Hypothalamus (tissue), 51 donors: ENCODE results near the gene DCAF8.
"Not testable (repeated sequence)": the region's sequence is repeated elsewhere in the genome, so short reads cannot be mapped to it uniquely, and the experiment has no call there.

Experiments
- DNase-seq, 51 donors: peaks; one replicate each; lab custom pipeline; 2025; lab: John Stamatoyannopoulos, UW

The DCAF8 gene

DNA sequence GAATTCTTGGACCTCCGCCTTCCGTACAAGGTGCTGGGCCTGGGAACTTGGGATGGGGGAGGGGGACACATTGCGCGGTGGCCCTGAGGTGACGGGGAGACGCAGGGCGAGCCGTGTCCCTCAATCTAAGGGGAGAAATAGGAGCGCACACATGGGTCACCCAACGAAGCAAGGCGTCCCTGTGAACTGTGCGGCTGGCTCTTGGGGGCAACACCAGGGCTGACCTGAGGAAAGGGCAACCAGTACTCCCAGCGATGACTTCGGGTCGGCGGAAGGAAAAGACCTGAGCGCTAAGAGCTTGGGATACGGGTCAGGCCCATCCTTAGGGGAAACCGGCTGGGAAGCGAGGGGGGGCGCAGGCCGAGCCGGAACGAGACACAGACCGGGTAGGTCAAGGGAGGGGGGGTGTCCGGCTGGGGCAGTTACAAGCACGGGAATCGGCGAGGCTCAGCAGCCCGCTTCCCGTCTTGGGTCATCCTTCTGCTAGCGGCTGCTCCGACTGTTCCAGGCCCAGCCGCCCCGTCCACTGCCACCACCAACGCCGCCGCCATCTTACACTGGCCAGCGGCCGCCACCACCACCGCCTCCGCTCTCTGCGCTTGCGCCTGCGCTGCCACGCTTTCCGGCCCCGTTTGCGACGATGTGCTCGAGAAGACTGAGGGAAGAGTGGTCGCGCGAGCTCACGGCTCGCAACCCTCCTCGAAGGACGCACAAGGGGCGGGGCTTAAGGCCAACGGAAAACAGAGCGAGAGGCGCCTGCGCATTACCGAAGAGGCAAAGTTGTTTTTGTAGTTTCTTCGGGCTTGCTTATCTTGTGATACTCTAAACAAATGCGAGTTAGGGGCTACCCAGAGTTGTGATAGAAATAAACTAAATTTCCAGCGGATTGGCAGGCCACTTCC is at the start of gene DCAF8:
Gene DCAF8 (minus strand): TSS at position 657 of the 902 bp plus-strand sequence. CDS start 18,541 bp downstream, outside the sequence.
- peak; percentile 80 to 99 (median 95) for DNase-seq

- DNase-seq = no peak
Observed at GRCh38 chr1:160309571-160309970, 47.2 kb upstream of the DCAF8 start.

GRCh38 chr1:160309185-160309557 is 46.8 kb upstream of the DCAF8 start:
- DNase-seq = no peak

- no peak for DNase-seq
Observed at GRCh38 chr1:160308451-160309184, 46.3 kb upstream of the DCAF8 start.

- DNase-seq = no peak
Observed at GRCh38 chr1:160307118-160307791, 44.9 kb upstream of the DCAF8 start.

- DNase-seq = no peak
Observed at GRCh38 chr1:160300173-160300572, 37.8 kb upstream of the DCAF8 start.

GRCh38 chr1:160296036-160296435 is 33.7 kb upstream of the DCAF8 start:
- no peak for DNase-seq

DNA sequence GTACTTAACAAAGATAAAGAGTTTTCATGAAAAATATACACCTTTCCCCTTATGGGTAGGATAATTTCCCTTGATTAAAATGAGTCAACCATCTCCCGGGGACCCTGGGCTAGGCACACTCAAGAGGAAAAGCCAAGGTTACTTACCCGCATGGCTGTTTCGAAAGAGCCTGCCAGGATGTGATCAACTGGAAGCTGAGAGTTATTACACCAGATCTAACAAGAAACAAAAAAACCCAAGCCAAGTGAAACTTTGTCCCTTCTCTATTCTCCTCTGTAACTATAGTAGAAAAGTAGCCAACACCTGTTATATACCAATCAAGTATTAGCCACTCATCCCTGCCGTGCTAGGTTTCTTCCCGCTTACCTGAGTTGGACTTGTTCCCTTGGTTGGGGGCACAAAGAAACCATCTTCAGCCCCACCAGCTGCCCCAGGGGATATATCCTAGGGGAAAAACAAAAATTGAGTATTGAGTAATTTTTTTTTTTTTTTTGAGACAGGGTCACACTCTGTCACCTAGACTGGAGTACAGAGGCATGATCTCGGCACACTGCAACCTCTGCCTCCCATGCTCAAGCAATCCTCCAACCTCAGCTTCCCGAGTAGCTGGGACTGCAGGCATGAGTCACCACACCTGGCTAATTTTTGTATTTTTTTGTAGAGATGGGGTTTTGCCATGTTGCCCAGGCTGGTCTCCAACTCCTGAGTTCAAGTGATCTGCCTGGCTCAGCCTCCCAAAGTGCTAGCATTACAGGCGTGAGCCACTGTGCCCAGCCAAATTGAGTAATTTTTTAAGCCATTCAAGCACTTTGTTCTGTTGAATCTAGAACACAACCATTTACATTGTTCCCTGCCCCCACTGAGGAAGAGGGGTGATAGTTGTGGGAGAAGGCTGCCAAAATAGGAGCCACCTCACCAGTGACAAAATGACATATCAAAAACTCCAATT is 30.9 kb upstream of the DCAF8 start:
- no peak for DNase-seq

GRCh38 chr1:160291248-160292220 is 29.2 kb upstream of the DCAF8 start:
- DNase-seq = peak in 39 of 51 donors; percentile 2 to 74 (median 34)

- not testable (repeated sequence) for DNase-seq
Observed at GRCh38 chr1:160287769-160288168, 25.4 kb upstream of the DCAF8 start.

- DNase-seq = no peak
Observed at GRCh38 chr1:160285506-160285905, 23.2 kb upstream of the DCAF8 start.

DNA sequence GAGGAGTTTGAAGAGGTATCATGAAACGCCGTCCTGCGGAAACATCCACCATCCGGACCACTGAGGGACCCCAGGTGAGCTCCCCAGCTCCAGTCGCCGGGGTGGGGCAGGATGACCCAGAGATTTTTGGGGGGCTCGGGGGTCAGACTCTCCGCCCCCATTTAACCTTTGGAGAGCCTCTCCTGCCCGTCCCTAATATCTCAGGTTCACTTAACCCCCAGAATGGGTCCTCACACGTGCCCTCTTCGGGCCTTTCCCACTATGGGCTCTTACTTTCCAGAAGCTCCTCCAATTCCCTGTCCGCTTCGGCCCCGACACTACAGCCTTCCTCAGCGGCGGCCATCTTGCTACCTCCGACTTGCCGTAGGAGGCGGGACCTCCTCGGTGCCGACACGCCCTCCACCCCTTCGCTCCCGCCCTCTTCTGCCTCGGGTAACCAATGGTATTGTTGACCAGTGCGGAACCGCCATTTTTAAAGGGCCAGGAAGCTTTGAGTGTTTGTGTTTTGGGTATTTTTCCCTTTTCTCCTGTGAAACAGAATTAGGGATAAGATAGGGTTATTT is 22.5 kb upstream of the DCAF8 start, which contains the start of gene PEX19:
Gene PEX19 (minus strand): TSS at position 352 of the 563 bp plus-strand sequence. CDS start 9 bp downstream, at position 343.
- peak; percentile 43 to 96 (median 87) for DNase-seq

DNA sequence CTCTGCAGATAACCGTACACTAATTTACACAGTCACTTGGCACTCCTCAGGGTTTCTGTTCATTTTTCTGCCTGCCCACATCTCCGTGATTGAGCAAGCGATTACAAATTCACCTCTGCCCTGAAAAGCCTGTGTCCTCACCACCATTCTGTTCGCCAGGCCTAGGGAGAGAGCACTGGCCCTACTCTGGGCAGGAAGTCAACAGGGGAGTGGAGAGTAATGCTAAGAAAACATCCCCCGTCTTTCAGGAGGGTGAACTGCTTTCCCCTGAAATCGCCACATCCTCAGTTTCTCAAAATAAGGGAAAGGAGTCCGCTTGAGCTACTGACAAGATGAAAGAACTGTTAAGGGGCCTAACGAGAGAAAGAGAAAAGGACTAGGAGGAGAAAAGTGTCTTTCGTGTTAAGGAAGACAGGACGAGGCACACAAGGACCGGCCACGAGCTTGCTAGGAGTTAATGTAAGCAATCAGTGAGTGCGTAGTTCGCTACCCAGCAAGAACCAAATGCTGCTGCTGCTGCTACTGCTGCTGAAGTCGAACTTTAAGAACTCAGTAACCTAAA is 22.0 kb upstream of the DCAF8 start:
- peak in 1 of 51 donors; percentile 70 for DNase-seq

- no peak for DNase-seq
Observed at GRCh38 chr1:160282807-160283206, 20.5 kb upstream of the DCAF8 start.

DNA sequence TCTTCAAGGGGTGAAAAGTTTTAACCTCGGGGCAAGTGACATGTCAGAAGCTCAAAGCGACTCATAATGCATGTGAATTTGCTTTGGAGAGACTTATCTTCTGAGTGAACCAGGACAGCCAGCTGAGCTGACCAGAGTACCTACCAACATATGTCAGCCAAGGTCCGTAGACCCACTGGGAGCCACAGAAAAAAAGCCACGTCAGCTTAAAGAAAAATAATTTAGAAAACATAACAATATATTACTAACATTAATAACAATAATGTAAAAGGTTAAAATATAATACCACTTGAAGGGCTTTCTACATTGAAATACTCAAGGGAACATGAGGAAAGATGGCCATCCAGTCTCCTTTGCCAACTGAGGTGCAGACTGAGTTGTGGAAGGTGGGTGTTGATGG is 15.6 kb upstream of the DCAF8 start:
- DNase-seq = no peak

GRCh38 chr1:160277330-160277729 is 15.0 kb upstream of the DCAF8 start:
- no peak for DNase-seq

DNA sequence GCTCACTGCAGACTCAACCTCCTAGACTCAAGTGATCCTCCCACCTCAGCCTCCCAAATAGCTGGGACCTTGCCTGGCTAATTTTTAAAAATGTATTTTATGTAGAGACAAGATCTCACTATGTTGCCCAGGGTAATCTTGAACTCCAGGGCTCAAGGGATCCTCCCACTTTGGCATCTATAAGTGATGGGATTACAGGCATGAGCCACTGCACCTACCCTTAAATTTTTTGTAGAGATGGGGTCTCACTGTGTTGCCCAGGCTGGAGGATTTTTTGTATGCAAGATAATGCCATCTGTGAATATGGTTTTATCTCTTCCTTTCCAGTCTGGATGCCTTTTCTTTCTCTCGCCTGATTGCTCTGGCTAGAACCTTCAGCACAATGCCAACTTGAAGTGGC is 8.7 kb upstream of the DCAF8 start:
- DNase-seq = no peak
